HG02885 (cell line): ENCODE measurements around the gene SGPP1.
"Not testable (repeated sequence)": the region's sequence is repeated elsewhere in the genome, so short reads cannot be mapped to it uniquely, and the experiment has no call there.

Source experiments
- ATAC-seq: cut with Tn5 transposase; IDR thresholded peaks from one replicate; pipeline ENCODE4 v1.9.1; 2021; ENCODE audit warnings: mild to moderate bottlenecking; ENCODE audit not compliant: unreplicated experiment, poor library complexity

The SGPP1 gene

DNA sequence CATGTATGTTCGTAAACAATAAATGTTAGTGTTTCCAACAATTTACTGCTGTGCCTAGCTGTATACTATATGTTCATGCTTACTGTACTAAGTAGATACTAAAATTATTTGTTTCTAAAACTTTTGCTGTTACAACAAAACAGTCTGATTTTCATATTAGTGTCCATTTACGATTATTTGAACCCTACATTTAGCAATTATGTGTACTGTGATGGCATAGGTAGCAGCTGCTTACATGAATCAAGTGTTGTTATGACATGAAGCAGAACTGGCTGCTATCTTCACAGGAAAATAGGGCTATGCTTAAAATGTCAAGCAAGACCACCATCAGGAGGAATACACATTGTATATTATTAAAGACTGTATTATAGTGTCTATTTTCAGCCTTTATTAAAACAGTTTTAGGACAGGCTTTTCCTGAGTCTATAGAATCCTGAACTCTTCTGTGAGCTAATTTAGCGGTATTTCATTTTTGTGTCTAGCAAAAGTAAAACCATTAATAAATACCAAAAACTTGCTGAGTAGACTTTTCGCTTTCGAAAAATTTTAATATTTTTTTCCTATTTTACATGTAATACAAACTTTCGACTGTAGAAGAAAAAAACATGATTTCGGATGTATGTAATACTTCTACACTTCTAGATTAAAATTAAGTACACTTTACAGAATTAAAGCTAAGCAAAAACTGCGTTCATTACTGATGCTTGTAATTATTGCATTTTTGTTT, 85.0 kb downstream of the SGPP1 start:
- ATAC-seq: no peak

DNA sequence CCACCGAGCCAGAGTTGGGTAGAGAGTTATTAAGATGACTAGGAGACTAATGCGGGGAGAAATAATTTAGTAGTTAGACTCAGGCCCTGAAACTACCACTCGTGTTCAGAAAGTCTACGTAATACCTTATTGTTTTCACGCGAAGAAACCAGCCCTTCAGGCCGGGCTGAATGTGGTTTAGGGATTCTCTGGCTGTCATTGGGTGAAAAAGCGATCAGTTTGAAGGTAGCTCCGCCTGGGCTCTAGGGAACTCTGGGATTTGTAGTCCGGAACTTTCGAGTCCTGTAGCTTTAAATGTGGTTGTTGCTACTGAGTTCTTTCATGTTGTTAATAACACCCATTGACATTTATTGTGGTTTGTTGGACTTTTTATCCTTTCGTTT, 85.6 kb downstream of the SGPP1 start:
- peak; percentile 62 for ATAC-seq

GRCh38 chr14:63641473-63642228, 86.2 kb downstream of the SGPP1 start, which contains the start of gene WDR89:
TSS of gene WDR89 (minus strand) at chr14:63641871. CDS start at chr14:63599942, 41,929 bp downstream.
- peak; percentile 84 for ATAC-seq

GRCh38 chr14:63638493-63638892, 89.4 kb downstream of the SGPP1 start:
- no peak for ATAC-seq

GRCh38 chr14:63636094-63636635, 91.7 kb downstream of the SGPP1 start:
- not testable (repeated sequence) for ATAC-seq
